Measurements from ENCODE around the gene HM13. TPM values are rescaled to one million over a fixed set of nuclear protein-coding genes. Genes with fewer than 3 reads are reported as not detected.
A peak's percentile ranks its signal among the peaks of the same experiment; 100 is the strongest.

The HM13 gene
- total and polyA plus RNA-seq, 9 of the 15 experiments (the other 6 are each of a cell fraction or from before 2014, with no cell fraction given) = 7.7 to 136 (median 74.5) TPM

DNA sequence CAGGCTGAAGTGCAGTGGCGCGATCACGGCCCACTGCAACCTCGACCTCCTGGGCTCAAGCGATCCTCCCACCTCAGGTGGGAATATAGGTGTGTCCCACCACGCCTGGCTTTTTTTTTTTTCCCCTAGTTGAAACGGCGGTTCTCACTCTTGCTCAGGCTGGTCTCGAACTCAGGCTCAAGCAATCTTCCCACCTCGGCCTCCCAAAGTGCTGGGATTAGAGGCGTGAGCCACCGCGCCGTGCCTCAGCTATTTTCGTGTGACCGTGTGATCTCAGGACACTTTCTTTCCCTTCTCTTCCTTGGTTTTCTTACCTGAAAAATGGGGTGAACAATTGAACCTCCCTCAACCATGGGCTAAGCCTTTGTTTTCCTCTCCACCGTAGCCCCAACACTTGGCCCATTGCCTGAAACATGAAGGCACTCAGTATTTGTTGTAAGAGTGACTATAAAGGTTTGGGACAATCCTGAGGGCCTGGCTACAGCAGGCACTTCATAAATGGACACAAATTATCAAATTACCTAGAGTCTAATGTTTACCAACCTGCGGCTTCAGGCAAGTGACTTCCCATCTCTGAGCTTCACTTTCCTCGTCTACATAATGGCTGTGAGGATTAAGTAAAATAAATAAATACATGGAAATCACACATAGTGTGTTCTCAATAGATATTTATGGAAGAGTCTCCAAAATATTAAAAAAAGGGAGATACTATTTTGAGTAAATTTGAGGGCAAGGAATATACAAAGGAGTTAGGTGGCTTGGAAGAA, 59.5 kb downstream of the HM13 start (continued):
- TF ChIP-seq AFF1 (IDR thresholded peaks at IDR 0.05; ENCODE audit: low read depth in 1 of 2, partially characterized antibody in 2 of 2) (peak in 1 of 2 experiments; percentile 65), HDAC2 (IDR thresholded peaks at IDR 0.05) (peak; percentile 76; the same call in 1 of the 2 replicates), DPF2 (IDR thresholded peaks at IDR 0.05) (peak; percentile 65; the same call in 1 of the 2 replicates), SMARCA5 (IDR thresholded peaks at IDR 0.05) (peak; percentile 71; the same call in 1 of the 2 replicates), ZNF41 (CRISPR knock-in tag; conservative IDR thresholded peaks at IDR 0.05) (no peak), RFX5 (IDR thresholded peaks at IDR 0.05; ENCODE audit: low read depth, low read length) (no peak), SUPT5H (IDR thresholded peaks at IDR 0.05) (peak; percentile 5; the same call in 1 of the 2 replicates), NKRF (IDR thresholded peaks at IDR 0.05; ENCODE audit: borderline replicate concordance) (peak; percentile 44; the same call in 1 of the 2 replicates)
- TF ChIP-seq, protein P1, sequence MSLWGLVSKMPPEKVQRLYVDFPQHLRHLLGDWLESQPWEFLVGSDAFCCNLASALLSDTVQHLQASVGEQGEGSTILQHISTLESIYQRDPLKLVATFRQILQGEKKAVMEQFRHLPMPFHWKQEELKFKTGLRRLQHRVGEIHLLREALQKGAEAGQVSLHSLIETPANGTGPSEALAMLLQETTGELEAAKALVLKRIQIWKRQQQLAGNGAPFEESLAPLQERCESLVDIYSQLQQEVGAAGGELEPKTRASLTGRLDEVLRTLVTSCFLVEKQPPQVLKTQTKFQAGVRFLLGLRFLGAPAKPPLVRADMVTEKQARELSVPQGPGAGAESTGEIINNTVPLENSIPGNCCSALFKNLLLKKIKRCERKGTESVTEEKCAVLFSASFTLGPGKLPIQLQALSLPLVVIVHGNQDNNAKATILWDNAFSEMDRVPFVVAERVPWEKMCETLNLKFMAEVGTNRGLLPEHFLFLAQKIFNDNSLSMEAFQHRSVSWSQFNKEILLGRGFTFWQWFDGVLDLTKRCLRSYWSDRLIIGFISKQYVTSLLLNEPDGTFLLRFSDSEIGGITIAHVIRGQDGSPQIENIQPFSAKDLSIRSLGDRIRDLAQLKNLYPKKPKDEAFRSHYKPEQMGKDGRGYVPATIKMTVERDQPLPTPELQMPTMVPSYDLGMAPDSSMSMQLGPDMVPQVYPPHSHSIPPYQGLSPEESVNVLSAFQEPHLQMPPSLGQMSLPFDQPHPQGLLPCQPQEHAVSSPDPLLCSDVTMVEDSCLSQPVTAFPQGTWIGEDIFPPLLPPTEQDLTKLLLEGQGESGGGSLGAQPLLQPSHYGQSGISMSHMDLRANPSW (CRISPR knock-in tag; IDR thresholded peaks at IDR 0.05) = peak; percentile 87; the same call in 1 of the 2 replicates
